A549 (cell line): ENCODE measurements around the gene PUS7L. TPM values are rescaled to one million over a fixed set of nuclear protein-coding genes. Genes with fewer than 3 reads are reported as not detected.

Source experiments
- ATAC-seq, 2 experiments: fragments of 200-7000 bp in 1 of 2; fragments of >200 bp in 1 of 2; cut with Nextera tagmentation in 1 of 2; cut with Tn5 transposase in 1 of 2; 3 replicates each; pipeline versions ENCODE4 v1.8.0 to v1.9.1; 2018 to 2020; ENCODE audit warnings: mild to moderate bottlenecking in 1 of 2, moderate library complexity in 1 of 2
- CTCF ChIA-PET: fragments of 300-600 bp; sonication (Branson Sonifier 250); formaldehyde crosslinking; extraction: SDS; loops from one replicate; lab custom pipeline; 2021; ENCODE audit warnings: antibody characterized with exemption, inconsistent platforms; lab: Yijun Ruan, JAX
- POLR2A ChIA-PET: fragments of 350-600 bp; formaldehyde crosslinking; extraction: SDS; loops from one replicate; lab custom pipeline; 2021; ENCODE audit warnings: antibody characterized with exemption, inconsistent platforms; lab: Yijun Ruan, JAX
- DNase-seq, 2 experiments: peaks; one replicate each; pipeline versions ENCODE4 v3.0.0 to v3.0.0-alpha.2; 2011 to 2016; ENCODE audit warnings: low read depth in 1 of 2, low spot score in 1 of 2
- FAIRE-seq: peaks from 2 replicates; lab custom pipeline; 2011; peaks lifted over from hg19 to GRCh38; lab: Jason Lieb, UNC
- H3K27ac ChIP-seq, 2 experiments: fragments of >200 bp; sonication (Bioruptor Twin); formaldehyde crosslinking; 3 replicates each; pipeline ENCODE4 v1.5.1; 2016 to 2017
- H3K4me1 ChIP-seq: fragments of >200 bp; sonication (Bioruptor Twin); formaldehyde crosslinking; 3 replicates; pipeline ENCODE4 v1.6.1; 2016
- H3K4me2 ChIP-seq: fragments of >200 bp; sonication (Bioruptor Twin); formaldehyde crosslinking; 3 replicates; pipeline ENCODE4 v1.6.1; 2016
- H3K4me3 ChIP-seq: fragments of >200 bp; sonication (Bioruptor Twin); formaldehyde crosslinking; 3 replicates; pipeline ENCODE4 v1.5.1; 2016
- H3K9me3 ChIP-seq: fragments of >200 bp; sonication (Bioruptor Twin); formaldehyde crosslinking; 3 replicates; pipeline ENCODE4 v1.6.1; 2016
- BCL3 ChIP-seq: fragments of >200 bp; sonication (Bioruptor Twin); formaldehyde crosslinking; IDR thresholded peaks from 3 replicates; pipeline ENCODE4 v1.6.1; 2016
- CBX2 ChIP-seq: fragments of 200-600 bp; sonication (generic); IDR thresholded peaks from 2 replicates; pipeline ENCODE4 v1.6.1; 2016; ENCODE audit warnings: low read depth, mild to moderate bottlenecking, borderline replicate concordance
- CBX8 ChIP-seq: fragments of 200-600 bp; sonication (generic); IDR thresholded peaks from 2 replicates; pipeline ENCODE4 v1.6.1; 2016
- EHF ChIP-seq: fragments of 250-450 bp; sonication (Bioruptor Pico); IDR thresholded peaks from 2 replicates; pipeline ENCODE4 v1.5.0; 2020; ENCODE audit warnings: mild to moderate bottlenecking
- EHMT2 ChIP-seq: fragments of 200-600 bp; sonication (generic); IDR thresholded peaks from 2 replicates; pipeline ENCODE4 v1.6.1; 2016; ENCODE audit warnings: antibody characterized with exemption, low read depth, mild to moderate bottlenecking, moderate library complexity
- EP300 ChIP-seq, 2 experiments: fragments of >200 bp; sonication (Bioruptor Twin); formaldehyde crosslinking; IDR thresholded peaks; 2 replicates in 1 of 2; 3 replicates in 1 of 2; pipeline ENCODE4 v1.6.1; 2016 to 2017
- ESRRA ChIP-seq: fragments of 150-350 bp; IDR thresholded peaks from 2 replicates; pipeline ENCODE4 v1.6.1; 2014; ENCODE audit warnings: mild to moderate bottlenecking, low read length, borderline replicate concordance
- FOSL2 ChIP-seq, 2 experiments: fragments of 450-650 bp in 1 of 2; fragments of >200 bp in 1 of 2; sonication (Bioruptor Twin) in 1 of 2; formaldehyde crosslinking; IDR thresholded peaks; 2 replicates each; pipeline versions ENCODE4 v1.5.0 to v1.6.1; 2016 to 2020; ENCODE audit warnings: mild to moderate bottlenecking in 1 of 2, moderate library complexity in 1 of 2
- FOXS1 ChIP-seq: fragments of 250-450 bp; sonication (Bioruptor Pico); IDR thresholded peaks from 2 replicates; pipeline ENCODE4 v1.5.0; 2020; ENCODE audit warnings: mild to moderate bottlenecking, moderate library complexity
- GATA3 ChIP-seq: IDR thresholded peaks from 2 replicates; pipeline ENCODE4 v1.6.1; 2012; ENCODE audit warnings: borderline replicate concordance
- HMGXB4 ChIP-seq: fragments of 250-450 bp; sonication (Bioruptor Pico); IDR thresholded peaks from 2 replicates; pipeline ENCODE4 v1.5.0; 2021; ENCODE audit warnings: mild to moderate bottlenecking, moderate library complexity, borderline replicate concordance
- HOXA7 ChIP-seq: fragments of 250-450 bp; sonication (Bioruptor Pico); IDR thresholded peaks from 2 replicates; pipeline ENCODE4 v1.5.0; 2020; ENCODE audit warnings: mild to moderate bottlenecking, moderate library complexity
- HOXB5 ChIP-seq: fragments of 250-450 bp; sonication (Bioruptor Pico); IDR thresholded peaks from 2 replicates; pipeline ENCODE4 v1.5.0; 2020; ENCODE audit warnings: mild to moderate bottlenecking, moderate library complexity
- JUN ChIP-seq, 2 experiments: fragments of >200 bp; sonication (Bioruptor Twin); formaldehyde crosslinking; IDR thresholded peaks; 2 replicates in 1 of 2; 3 replicates in 1 of 2; pipeline ENCODE4 v1.6.1; 2016 to 2017
- KDM1A ChIP-seq: fragments of 200-600 bp; sonication (generic); IDR thresholded peaks from 2 replicates; pipeline ENCODE4 v1.6.1; 2016; ENCODE audit warnings: low read depth, mild to moderate bottlenecking
- MAFK ChIP-seq: fragments of 450-650 bp; IDR thresholded peaks from 2 replicates; pipeline ENCODE4 v1.6.1; 2014; ENCODE audit not compliant: partially characterized antibody
- MAX ChIP-seq: IDR thresholded peaks from 2 replicates; pipeline ENCODE4 v1.6.1; 2012
- MYC ChIP-seq: IDR thresholded peaks from 2 replicates; pipeline ENCODE4 v1.6.1; 2012; ENCODE audit warnings: mild to moderate bottlenecking, inconsistent platforms, low read length, improper control_type of control experiment, borderline replicate concordance
- NFE2L2 ChIP-seq: fragments of 150-350 bp; conservative IDR thresholded peaks from 2 replicates; pipeline ENCODE4 v1.6.1; 2014; ENCODE audit warnings: low read length
- NPAS2 ChIP-seq: fragments of 250-450 bp; sonication (Bioruptor Pico); IDR thresholded peaks from 2 replicates; pipeline ENCODE4 v1.8.0; 2022; ENCODE audit warnings: mild to moderate bottlenecking, moderate library complexity, borderline replicate concordance
- NR3C1 ChIP-seq: fragments of >200 bp; sonication (Bioruptor Twin); formaldehyde crosslinking; IDR thresholded peaks from 3 replicates; pipeline ENCODE4 v1.6.1; 2017
- RCOR1 ChIP-seq: fragments of 150-350 bp; IDR thresholded peaks from 2 replicates; pipeline ENCODE4 v1.6.1; 2014; ENCODE audit warnings: antibody characterized with exemption, low read length, low read depth
- RFX5 ChIP-seq: fragments of 450-650 bp; IDR thresholded peaks from 2 replicates; pipeline ENCODE4 v1.7.1; 2014; ENCODE audit warnings: antibody characterized with exemption, mild to moderate bottlenecking, moderate library complexity
- SMC3 ChIP-seq: fragments of >200 bp; sonication (Bioruptor Twin); formaldehyde crosslinking; IDR thresholded peaks from 3 replicates; pipeline ENCODE4 v1.6.1; 2018; ENCODE audit warnings: inconsistent platforms
- TFCP2L1 ChIP-seq: fragments of 250-450 bp; sonication (Bioruptor Pico); IDR thresholded peaks from 2 replicates; pipeline ENCODE4 v1.5.0; 2021; ENCODE audit warnings: mild to moderate bottlenecking
- TP53 ChIP-seq: fragments of 250-450 bp; sonication (Bioruptor Pico); IDR thresholded peaks from 2 replicates; pipeline ENCODE4 v1.5.0; 2021; ENCODE audit warnings: mild to moderate bottlenecking, moderate library complexity
- ZC3H11A ChIP-seq: fragments of 450-650 bp; IDR thresholded peaks from 2 replicates; pipeline ENCODE4 v1.6.1; 2014; ENCODE audit warnings: antibody characterized with exemption, mild to moderate bottlenecking
- ZNF302 ChIP-seq: fragments of 250-450 bp; sonication (Bioruptor Pico); IDR thresholded peaks from 2 replicates; pipeline ENCODE4 v1.9.0; 2021; ENCODE audit warnings: inconsistent platforms, mild to moderate bottlenecking, moderate library complexity
- whole genome bisulfite sequencing: methylation state at CpG from one replicate; pipeline ENCODE4 v1.1.6; 2017; ENCODE audit errors: missing lambda C conversion rate; 5-methylcytosine and 5-hydroxymethylcytosine counted together
- polyA plus RNA-seq, 4 experiments: library from polyadenylated mRNA; depleted of rRNA in 3 of 4; stranded (reverse); fragments of >200 nt; fragmentation: RNase III in 1 of 4; extraction: RNeasy Plus Mini Kit Qiagen cat#74134 plus additional on column Dnase treatment in 1 of 4; gene quantifications; 2 replicates in 3 of 4; 3 replicates in 1 of 4; pipeline ENCODE4 v1.2.3, GENCODE V29; 2011 to 2017
- TF ChIP-seq, protein P1 (sequence below): fragments of >200 bp; sonication (Bioruptor Twin); formaldehyde crosslinking; IDR thresholded peaks from 3 replicates; pipeline ENCODE4 v1.5.1; 2016
- TF ChIP-seq, protein P2 (sequence below): fragments of >200 bp; sonication (Bioruptor Twin); formaldehyde crosslinking; IDR thresholded peaks from 2 replicates; pipeline ENCODE4 v1.6.1; 2016
- TF ChIP-seq, protein P3 (sequence below): IDR thresholded peaks from 2 replicates; pipeline ENCODE4 v1.6.1; 2012; ENCODE audit warnings: low read depth, borderline replicate concordance

PUS7L gene
- polyA plus RNA-seq, 2 of the 4 experiments (the other 2 are of a cell fraction) = 5.8 to 16.6 TPM

DNA sequence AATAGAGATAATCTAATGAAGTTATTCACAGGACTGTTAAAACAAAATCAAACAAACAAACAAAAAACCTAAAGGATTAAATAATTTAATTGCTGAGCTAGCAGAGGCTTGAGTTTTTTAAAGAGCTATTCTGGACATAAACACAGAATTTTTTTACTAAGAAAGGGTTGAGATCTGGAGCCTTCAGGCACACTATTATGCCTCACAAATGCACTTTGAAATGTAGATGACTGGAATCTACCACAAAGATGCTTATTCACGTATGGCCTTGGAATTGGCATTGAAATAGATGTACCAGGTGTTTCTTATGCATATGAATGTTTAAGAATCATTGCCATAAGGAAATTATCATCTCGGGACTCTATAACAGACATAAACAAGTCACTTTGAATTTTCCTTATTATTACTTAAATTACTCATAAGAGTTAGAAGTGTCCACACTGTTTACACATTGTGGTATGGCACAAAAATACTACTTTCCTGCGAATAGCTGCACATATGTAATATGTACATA, 21.6 kb downstream of the PUS7L start:
- Histone ChIP-seq H3K4me1 (no peaks in the 10 kb centered on the region), H3K27ac (no peak overlapping the region), H3K4me2 (no peak overlapping the region), H3K9me3 (no peaks in the 10 kb centered on the region), H3K4me3 (no peak overlapping the region)
- ATAC-seq (no peak), FAIRE-seq (no peak), DNase-seq (no peak)
- POLR2A ChIA-PET = no interaction called here
- TF ChIP-seq ZC3H11A (no peak), TFCP2L1 (CRISPR knock-in tag) (no peak), EHMT2 (no peak), TP53 (no peak), RCOR1 (no peak), EP300 (IDR thresholded peaks at IDR 0.05) (no peak), FOXS1 (CRISPR knock-in tag) (no peak), ESRRA (no peak), ZNF302 (no peak), FOSL2 (IDR thresholded peaks at IDR 0.05) (no peak), FOSL2 (CRISPR knock-in tag; IDR thresholded peaks at IDR 0.05) (no peak), JUN (IDR thresholded peaks at IDR 0.05) (no peak), BCL3 (no peak), MAFK (no peak), GATA3 (no peak), SMC3 (no peak), CBX8 (no peak), NFE2L2 (no peak), NPAS2 (CRISPR knock-in tag) (no peak)
- TF ChIP-seq, protein P1, sequence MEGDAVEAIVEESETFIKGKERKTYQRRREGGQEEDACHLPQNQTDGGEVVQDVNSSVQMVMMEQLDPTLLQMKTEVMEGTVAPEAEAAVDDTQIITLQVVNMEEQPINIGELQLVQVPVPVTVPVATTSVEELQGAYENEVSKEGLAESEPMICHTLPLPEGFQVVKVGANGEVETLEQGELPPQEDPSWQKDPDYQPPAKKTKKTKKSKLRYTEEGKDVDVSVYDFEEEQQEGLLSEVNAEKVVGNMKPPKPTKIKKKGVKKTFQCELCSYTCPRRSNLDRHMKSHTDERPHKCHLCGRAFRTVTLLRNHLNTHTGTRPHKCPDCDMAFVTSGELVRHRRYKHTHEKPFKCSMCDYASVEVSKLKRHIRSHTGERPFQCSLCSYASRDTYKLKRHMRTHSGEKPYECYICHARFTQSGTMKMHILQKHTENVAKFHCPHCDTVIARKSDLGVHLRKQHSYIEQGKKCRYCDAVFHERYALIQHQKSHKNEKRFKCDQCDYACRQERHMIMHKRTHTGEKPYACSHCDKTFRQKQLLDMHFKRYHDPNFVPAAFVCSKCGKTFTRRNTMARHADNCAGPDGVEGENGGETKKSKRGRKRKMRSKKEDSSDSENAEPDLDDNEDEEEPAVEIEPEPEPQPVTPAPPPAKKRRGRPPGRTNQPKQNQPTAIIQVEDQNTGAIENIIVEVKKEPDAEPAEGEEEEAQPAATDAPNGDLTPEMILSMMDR = no peak
- TF ChIP-seq, protein P2, sequence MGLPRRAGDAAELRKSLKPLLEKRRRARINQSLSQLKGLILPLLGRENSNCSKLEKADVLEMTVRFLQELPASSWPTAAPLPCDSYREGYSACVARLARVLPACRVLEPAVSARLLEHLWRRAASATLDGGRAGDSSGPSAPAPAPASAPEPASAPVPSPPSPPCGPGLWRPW = no peak
- CTCF ChIA-PET = interaction anchor here (1.0 to 1.1 kb wide), 2 partner anchors 22 to 145 kb away, joined by 3 read pairs; partner anchors contain the start of gene IRAK4
- WGBS = 93% methylated on average over 3 of the region's 3 CpGs

DNA sequence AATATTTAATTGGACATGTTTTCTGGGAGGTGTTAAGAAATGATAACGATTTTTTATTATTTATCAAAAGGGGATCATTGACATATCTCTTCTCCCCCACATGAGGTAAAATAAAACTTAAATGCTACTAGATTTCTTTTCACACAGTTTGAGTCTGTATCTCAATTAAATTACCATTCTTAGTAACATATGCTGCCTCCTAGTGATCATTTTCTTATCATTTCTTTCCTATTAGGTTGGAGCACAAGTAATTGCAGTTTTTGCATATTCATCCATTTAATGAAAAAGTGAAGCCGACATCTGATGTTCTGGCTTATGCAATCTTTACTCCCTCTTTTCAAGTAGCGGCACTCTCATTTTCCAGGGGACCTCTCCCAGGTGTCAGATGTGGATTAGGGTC, 24.9 kb downstream of the PUS7L start:
- FAIRE-seq (no peak), ATAC-seq (no peak), DNase-seq (no peak)
- 67% methylated on average over 3 of the region's 3 CpGs for WGBS
- Histone ChIP-seq H3K27ac (no peak overlapping the region), H3K4me3 (no peak overlapping the region), H3K4me1 (no peaks in the 10 kb centered on the region), H3K4me2 (no peak overlapping the region), H3K9me3 (no peaks in the 10 kb centered on the region)
- CTCF ChIA-PET = no interaction called here
- POLR2A ChIA-PET = no interaction called here
- TF ChIP-seq TFCP2L1 (CRISPR knock-in tag) (no peak), MAX (no peak), HMGXB4 (CRISPR knock-in tag) (no peak), HOXA7 (CRISPR knock-in tag) (no peak), MAFK (no peak), CBX8 (no peak), NR3C1 (no peak), RFX5 (no peak), FOSL2 (IDR thresholded peaks at IDR 0.05) (no peak), FOSL2 (CRISPR knock-in tag; IDR thresholded peaks at IDR 0.05) (no peak), MYC (no peak), EHF (CRISPR knock-in tag) (no peak), JUN (IDR thresholded peaks at IDR 0.05) (no peak), EP300 (IDR thresholded peaks at IDR 0.05) (no peak), CBX2 (no peak), KDM1A (no peak), HOXB5 (CRISPR knock-in tag) (no peak)
- TF ChIP-seq, protein P1 = no peak
- TF ChIP-seq, protein P3, sequence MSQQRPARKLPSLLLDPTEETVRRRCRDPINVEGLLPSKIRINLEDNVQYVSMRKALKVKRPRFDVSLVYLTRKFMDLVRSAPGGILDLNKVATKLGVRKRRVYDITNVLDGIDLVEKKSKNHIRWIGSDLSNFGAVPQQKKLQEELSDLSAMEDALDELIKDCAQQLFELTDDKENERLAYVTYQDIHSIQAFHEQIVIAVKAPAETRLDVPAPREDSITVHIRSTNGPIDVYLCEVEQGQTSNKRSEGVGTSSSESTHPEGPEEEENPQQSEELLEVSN = no peak
